ENCODE results near the gene NEMP2. TPM values are rescaled to one million over a fixed set of nuclear protein-coding genes. Genes with fewer than 3 reads are reported as not detected.

The NEMP2 gene
- total RNA-seq, 1 donor from 2014 or later: 6.1 TPM

DNA sequence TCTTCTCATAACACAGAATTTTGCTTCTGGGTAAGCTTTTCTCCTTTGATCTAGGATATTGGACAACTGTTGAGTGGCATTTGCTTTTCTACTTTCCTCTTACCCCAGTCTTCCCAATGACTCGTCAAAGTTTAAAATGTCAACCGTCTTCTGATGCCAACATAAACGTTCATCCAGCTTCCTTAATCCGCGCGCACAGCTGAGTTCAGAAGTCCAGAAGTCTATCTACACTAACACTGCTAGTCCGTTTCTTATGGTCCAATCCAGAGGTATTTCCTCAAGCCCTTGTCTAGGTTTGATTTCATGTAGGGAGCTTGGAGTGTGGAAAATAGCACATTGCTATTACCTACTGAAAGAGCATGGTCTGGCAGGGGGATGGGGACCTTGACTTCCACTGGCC is 77.7 kb downstream of the NEMP2 start:
- DNase-seq: no peak

DNA sequence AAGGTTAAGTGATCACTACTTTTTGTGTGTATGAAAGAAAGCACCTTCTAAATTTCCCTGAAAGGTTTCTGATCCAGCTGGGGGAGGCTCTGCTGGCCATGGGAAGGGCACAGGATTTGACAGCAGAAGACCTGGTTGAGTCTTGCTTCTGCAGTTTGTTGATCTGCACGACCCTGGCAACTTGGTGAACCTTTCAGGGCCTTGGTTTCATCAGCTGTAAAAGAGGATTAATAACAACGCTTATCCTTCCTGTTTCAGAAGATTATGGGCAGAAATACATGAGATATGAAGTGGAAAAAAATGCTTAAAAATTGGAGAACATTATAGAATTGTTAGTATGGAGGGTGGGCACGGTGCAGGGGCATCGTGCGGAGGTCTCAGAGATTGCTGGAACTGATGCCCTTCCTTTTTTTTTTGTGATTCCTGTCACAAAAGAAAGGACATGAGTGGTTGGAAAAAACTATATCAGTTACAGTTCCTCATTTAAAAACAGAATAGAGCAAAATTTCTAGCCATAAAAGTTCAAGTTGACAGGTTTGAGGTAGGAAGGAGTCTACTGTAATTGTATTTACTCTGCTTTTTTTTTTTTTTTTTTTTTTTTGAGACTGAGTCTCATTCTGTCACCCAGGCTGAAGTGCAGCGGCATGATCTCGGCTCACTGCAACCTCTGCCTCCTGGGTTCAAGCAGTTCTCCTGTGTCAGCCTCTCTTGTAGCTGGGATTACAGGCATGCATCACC is 79.0 kb downstream of the NEMP2 start:
- DNase-seq: no peak

DNA sequence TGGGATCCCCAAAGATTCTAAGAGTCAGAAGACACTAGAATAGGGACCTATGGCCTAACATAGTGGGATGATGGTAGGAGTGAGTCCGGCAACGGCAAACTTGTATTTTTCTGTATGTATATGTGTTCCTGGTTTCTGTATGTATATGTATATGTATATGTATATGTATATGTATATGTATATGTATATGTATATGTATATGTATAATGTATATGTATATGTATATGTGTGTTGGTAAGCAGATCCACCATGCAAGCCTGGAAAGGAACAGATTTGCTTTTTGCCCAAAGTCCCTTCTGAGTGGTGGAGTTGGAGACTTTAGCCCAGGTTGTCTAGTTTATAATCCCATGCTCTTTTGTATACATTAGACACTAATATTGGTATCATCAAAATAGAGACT is 79.7 kb downstream of the NEMP2 start:
- no peak for DNase-seq

Small RNAs within 50 kb of the gene (small RNA-seq; reads per million reads assigned to genes)
- not detected for gene RN7SKP179 (ENCODE audit: low replicate concordance)

Other genes with a start within 250 kb of the NEMP2 start
- gene HIBCH, start 214.9 kb downstream of the NEMP2 start, total RNA-seq: 33.3 TPM
- gene INPP1, start 191.1 kb downstream of the NEMP2 start, total RNA-seq: 12.0 TPM
- 26.2 TPM for gene MFSD6, start 126.4 kb downstream of the NEMP2 start, total RNA-seq
- gene NAB1, start 114.4 kb upstream of the NEMP2 start, total RNA-seq: 71.0 TPM

Data from skin of body (tissue), 3 donors.